GM12872 (cell line): Measurements from ENCODE around the gene PKLR.

Source experiments
- CTCF ChIP-seq: IDR thresholded peaks from 3 replicates; pipeline ENCODE4 v1.5.1; 2011; ENCODE audit warnings: low read depth, mild to moderate bottlenecking, low read length, moderate library complexity; ENCODE audit not compliant: insufficient read depth

Gene PKLR

GRCh38 chr1:155301342-155301841 lies at the start of gene PKLR:
Gene PKLR (minus strand): TSS chr1:155301438. CDS start chr1:155301395, 43 bp downstream.
- no peak for TF ChIP-seq CTCF

GRCh38 chr1:155342842-155343241 lies 41.6 kb upstream of the PKLR start:
- TF ChIP-seq CTCF: no peak

DNA sequence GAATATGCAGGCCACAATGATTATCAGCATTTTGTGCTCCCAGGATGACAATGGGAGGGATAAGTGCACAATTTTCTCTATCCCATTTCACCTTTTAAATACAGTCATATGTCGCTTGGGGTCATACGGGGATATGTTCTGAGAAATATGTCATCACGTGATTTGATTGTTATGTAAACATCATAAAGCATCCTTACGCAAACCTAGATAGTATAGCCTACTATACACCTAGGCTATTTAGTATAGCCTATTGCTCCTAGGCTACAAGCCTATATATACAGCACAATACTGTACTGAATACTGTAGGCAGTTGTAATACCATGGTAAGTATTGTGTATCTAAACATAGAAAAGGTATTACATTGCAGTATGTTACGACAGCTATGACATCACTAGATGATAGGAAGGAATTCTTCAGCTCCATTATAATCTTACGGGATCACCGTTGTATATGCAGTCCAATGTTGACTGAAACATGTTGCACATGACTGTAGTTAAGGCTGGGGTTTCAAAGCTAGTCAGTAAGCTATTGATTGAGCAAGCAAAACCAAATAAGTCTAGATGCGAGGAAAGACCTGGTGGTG lies 38.4 kb upstream of the PKLR start:
- no peak for TF ChIP-seq CTCF

DNA sequence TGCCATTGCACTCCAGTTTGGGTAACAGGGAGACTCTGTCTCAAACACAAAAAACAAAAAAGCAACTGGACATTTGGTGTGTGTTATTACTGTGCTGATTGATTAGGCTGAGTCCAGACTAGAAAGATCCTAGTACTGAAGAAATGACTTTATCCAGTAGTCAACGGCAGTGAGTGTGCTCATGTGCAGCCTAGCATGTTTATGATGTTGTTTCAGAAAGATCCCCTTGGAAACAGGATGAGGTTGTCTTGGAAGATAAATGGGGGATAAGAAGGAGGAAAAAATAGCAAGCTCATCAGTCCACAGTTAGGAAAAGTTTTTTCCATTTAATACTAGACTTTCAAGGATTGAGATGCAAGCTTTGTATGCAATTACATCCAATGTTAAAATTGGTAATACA lies 33.7 kb upstream of the PKLR start:
- no peak for TF ChIP-seq CTCF

- no peak for TF ChIP-seq CTCF
Observed at GRCh38 chr1:155329980-155330598, 28.9 kb upstream of the PKLR start.

- TF ChIP-seq CTCF: no peak
Observed at GRCh38 chr1:155327981-155328380, 26.7 kb upstream of the PKLR start.

DNA sequence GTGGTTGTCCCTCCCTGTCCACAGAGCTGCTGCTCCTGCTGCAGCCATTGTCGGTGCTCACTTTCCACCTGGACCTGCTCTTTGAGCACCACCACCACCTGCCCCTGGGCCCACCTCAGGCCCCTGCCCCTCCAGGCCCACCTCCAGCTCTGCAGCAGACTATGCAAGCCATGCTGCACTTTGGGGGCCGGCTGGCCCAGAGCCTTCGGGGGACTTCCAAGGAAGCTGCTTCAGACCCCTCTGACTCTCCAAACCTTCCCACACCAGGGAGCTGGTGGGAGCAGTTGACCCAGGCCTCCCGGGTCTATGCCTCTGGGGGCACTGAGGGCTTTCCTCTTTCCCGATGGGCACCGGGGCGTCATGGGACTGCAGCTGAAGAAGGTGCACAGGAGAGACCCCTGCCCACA lies 25.4 kb upstream of the PKLR start:
- no peak for TF ChIP-seq CTCF
